ENCODE data around the gene FKBP9. TPM values are rescaled to one million over a fixed set of nuclear protein-coding genes. Genes with fewer than 3 reads are reported as not detected.

FKBP9 gene
- polyA plus RNA-seq, 1 donor (not counting 4 experiments of a cell fraction or from before 2014, with no cell fraction given), result 92.2 TPM

- dilution Hi-C loops (cut with MboI; ENCODE audit: extremely low pct_ligation_motif_present, low sequenced_read_pairs), result no loop called here
- no peak overlapping the region for H2AFZ ChIP-seq (ENCODE audit: control insufficient read depth, low read length)
These were observed 26.9 kb upstream of the FKBP9 start for GRCh38 chr7:32930378-32930777.

GRCh38 chr7:32935558-32935957 lies 21.7 kb upstream of the FKBP9 start:
- TF ChIP-seq EZH2 (IDR thresholded peaks at IDR 0.05; ENCODE audit: low read length), result no peak
- no peak for TF ChIP-seq CTCF (optimal IDR thresholded peaks at IDR 0.05 in 1 of 3, IDR thresholded peaks at IDR 0.05 in 1 of 3, conservative IDR thresholded peaks at IDR 0.05 in 1 of 3; ENCODE audit: extremely low read depth in 1 of 3, insufficient read depth in 2 of 3, low read length in 3 of 3)

More at GRCh38 chr7:32930378-32930777, 26.9 kb upstream of the FKBP9 start:
- DNase-seq (ENCODE audit: low read depth, low spot score) (no peak), FAIRE-seq (no peak)
- Histone ChIP-seq H3K4me2 (ENCODE audit: control insufficient read depth, extremely low read depth, insufficient read depth, low read depth, low read length) (no peak overlapping the region), H3K36me3 (ENCODE audit: control insufficient read depth in 2 of 2, extremely low read depth in 1 of 2, insufficient read depth in 2 of 2, low read length in 2 of 2) (peaks cover 12 to 27% of the 10 kb centered on the region in 2 experiments), H4K20me1 (ENCODE audit: control insufficient read depth, extremely low read depth, insufficient read depth, low read length) (no peaks in the 10 kb centered on the region), H3K27me3 (ENCODE audit: control insufficient read depth, extremely low read depth, insufficient read depth, low read length) (no peaks in the 10 kb centered on the region), H3K79me2 (ENCODE audit: control insufficient read depth, insufficient read depth, low read length) (peaks cover 6% of the 10 kb centered on the region), H3K9ac (ENCODE audit: control insufficient read depth, extremely low read depth, insufficient read depth, low read length) (no peak overlapping the region), H3K4me3 (ENCODE audit: control insufficient read depth in 2 of 3, extremely low read depth in 1 of 3, insufficient read depth in 2 of 3, low read depth in 1 of 3, low read length in 3 of 3) (no peak overlapping the region), H3K4me1 (ENCODE audit: control insufficient read depth, extremely low read depth, insufficient read depth, low read length) (no peaks in the 10 kb centered on the region), H3K9me1 (ENCODE audit: control insufficient read depth, extremely low read depth, insufficient read depth, low read length) (no peaks in the 10 kb centered on the region), H3K9me3 (ENCODE audit: control insufficient read depth, low read depth, low read length) (no peaks in the 10 kb centered on the region), H3K27ac (ENCODE audit: control insufficient read depth, insufficient read depth, low read length) (no peak overlapping the region)
- TF ChIP-seq EZH2 (IDR thresholded peaks at IDR 0.05; ENCODE audit: low read length) (no peak), CTCF (optimal IDR thresholded peaks at IDR 0.05 in 1 of 3, IDR thresholded peaks at IDR 0.05 in 1 of 3, conservative IDR thresholded peaks at IDR 0.05 in 1 of 3; ENCODE audit: extremely low read depth in 1 of 3, insufficient read depth in 2 of 3, low read length in 3 of 3) (no peak)

More at GRCh38 chr7:32935558-32935957, 21.7 kb upstream of the FKBP9 start:
- Histone ChIP-seq H3K79me2 (ENCODE audit: control insufficient read depth, insufficient read depth, low read length) (peaks cover 43% of the 10 kb centered on the region), H3K36me3 (ENCODE audit: control insufficient read depth in 2 of 2, extremely low read depth in 1 of 2, insufficient read depth in 2 of 2, low read length in 2 of 2) (peaks cover 6 to 14% of the 10 kb centered on the region in 2 experiments), H3K9me1 (ENCODE audit: control insufficient read depth, extremely low read depth, insufficient read depth, low read length) (no peaks in the 10 kb centered on the region), H3K9me3 (ENCODE audit: control insufficient read depth, low read depth, low read length) (no peaks in the 10 kb centered on the region), H3K4me3 (ENCODE audit: control insufficient read depth in 2 of 3, extremely low read depth in 1 of 3, insufficient read depth in 2 of 3, low read depth in 1 of 3, low read length in 3 of 3) (no peak overlapping the region), H4K20me1 (ENCODE audit: control insufficient read depth, extremely low read depth, insufficient read depth, low read length) (no peaks in the 10 kb centered on the region), H3K4me1 (ENCODE audit: control insufficient read depth, extremely low read depth, insufficient read depth, low read length) (no peaks in the 10 kb centered on the region), H3K27ac (ENCODE audit: control insufficient read depth, insufficient read depth, low read length) (no peak overlapping the region), H3K27me3 (ENCODE audit: control insufficient read depth, extremely low read depth, insufficient read depth, low read length) (no peaks in the 10 kb centered on the region), H2AFZ (ENCODE audit: control insufficient read depth, low read length) (no peak overlapping the region), H3K9ac (ENCODE audit: control insufficient read depth, extremely low read depth, insufficient read depth, low read length) (no peak overlapping the region), H3K4me2 (ENCODE audit: control insufficient read depth, extremely low read depth, insufficient read depth, low read depth, low read length) (no peak overlapping the region)
- dilution Hi-C loops (cut with MboI; ENCODE audit: extremely low pct_ligation_motif_present, low sequenced_read_pairs), result no loop called here
- no peak for FAIRE-seq
- DNase-seq (ENCODE audit: low read depth, low spot score), result no peak

Measured in keratinocyte (primary cell).